ENCODE measurements around the gene LOXL1. TPM values are rescaled to one million over a fixed set of nuclear protein-coding genes. Genes with fewer than 3 reads are reported as not detected.
A peak's percentile ranks its signal among the peaks of the same experiment; 100 is the strongest.

Gene LOXL1
- total RNA-seq, 2 donors from 2014 or later: 20.5 to 22.5 TPM

DNA sequence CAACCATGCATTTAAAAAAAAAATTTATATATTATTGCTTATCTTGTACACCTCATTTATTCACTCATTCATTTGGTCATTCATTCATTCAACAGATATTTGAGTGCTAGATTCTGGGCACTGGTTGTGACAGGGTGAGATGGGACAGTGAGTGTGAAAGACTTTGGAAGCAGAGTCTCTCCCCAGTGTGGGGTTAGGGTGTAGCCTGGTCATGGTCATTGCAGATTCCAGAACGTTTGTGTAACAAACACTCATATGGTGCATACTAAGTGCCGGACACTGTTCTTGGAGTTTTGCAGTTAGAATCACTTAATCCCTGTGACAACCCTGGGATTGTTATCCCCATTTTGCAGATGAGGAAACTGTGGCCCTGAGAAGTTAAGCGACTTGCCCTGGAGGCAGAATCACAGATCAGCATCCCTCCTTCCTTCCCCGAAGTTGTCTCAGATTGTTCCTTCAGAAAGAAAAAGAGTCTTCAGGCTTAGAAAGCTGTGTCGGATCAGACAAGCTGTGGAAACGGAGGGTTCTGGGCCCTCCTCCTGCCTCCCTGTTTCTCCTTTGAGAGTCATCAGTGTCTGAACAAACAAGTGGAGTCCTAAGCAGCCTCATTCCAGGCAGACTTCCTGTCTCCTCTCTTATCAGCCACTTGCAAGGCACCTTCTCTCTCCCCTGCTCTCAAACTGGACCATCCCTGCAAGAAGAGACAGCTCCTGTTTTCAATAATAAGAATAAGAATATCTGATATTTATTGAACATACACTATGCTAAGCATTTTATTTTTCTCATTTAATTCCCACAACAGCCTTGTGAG, 6.3 kb downstream of the LOXL1 start:
- H3K4me1 ChIP-seq (replicated peaks): peaks cover 11% of the 10 kb centered on the region
- intact Hi-C loops (cut with DNase I): no loop called here
- DNase-seq (ENCODE audit: low spot score): no peak
- H3K27me3 ChIP-seq (replicated peaks; ENCODE audit: insufficient read depth): no peaks in the 10 kb centered on the region
- no peak overlapping the region for H3K4me3 ChIP-seq
- WGBS: 77% methylated on average over 6 of the region's 6 CpGs
- TF ChIP-seq CTCF (IDR thresholded peaks at IDR 0.05) (no peak), POLR2AphosphoS5 (IDR thresholded peaks at IDR 0.05) (no peak)
- no peak overlapping the region for H3K27ac ChIP-seq
- H3K9me3 ChIP-seq: no peaks in the 10 kb centered on the region
- no peaks in the 10 kb centered on the region for H3K36me3 ChIP-seq

GRCh38 chr15:73934281-73934680, 8.0 kb downstream of the LOXL1 start:
- Histone ChIP-seq H3K9me3 (no peaks in the 10 kb centered on the region), H3K27ac (no peak overlapping the region), H3K4me1 (replicated peaks) (peaks cover 8% of the 10 kb centered on the region), H3K4me3 (no peak overlapping the region), H3K27me3 (replicated peaks; ENCODE audit: insufficient read depth) (no peaks in the 10 kb centered on the region), H3K36me3 (no peaks in the 10 kb centered on the region)
- 35% methylated on average over 7 of the region's 7 CpGs for WGBS
- no peak for DNase-seq (ENCODE audit: low spot score)
- TF ChIP-seq CTCF (IDR thresholded peaks at IDR 0.05): no peak
- no peak for TF ChIP-seq POLR2A (IDR thresholded peaks at IDR 0.05)
- no peak for TF ChIP-seq POLR2AphosphoS5 (IDR thresholded peaks at IDR 0.05)
- intact Hi-C loops (cut with DNase I): no loop called here

DNA sequence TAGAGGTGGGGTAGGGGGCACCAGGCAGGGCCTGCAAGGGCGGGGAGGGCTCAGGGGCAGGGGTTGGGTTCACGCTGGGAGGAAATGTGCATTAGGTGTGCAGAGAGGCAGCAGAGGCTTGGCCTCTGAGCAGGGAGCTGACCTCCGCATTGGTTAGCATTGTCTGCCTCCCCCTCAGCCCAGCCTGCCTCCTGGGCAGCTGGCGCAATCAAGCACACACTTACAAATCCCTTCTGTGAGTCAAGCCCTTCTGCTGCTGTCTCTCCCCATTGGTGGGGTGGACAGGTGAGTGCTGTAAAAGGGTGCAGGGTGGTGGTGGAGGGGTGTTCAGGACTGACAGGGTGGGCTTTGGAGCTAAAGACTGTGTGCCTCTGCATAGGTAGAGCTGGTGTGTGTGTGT, 9.3 kb downstream of the LOXL1 start:
- WGBS: 95% methylated on average over 4 of the region's 4 CpGs
- no peak overlapping the region for H3K27ac ChIP-seq

GRCh38 chr15:73936181-73936580, 9.9 kb downstream of the LOXL1 start:
- peaks cover 8% of the 10 kb centered on the region for H3K4me1 ChIP-seq (replicated peaks)
- WGBS: 25% methylated on average over 4 of the region's 5 CpGs
- H3K4me3 ChIP-seq: no peak overlapping the region
- H3K9me3 ChIP-seq: no peaks in the 10 kb centered on the region
- TF ChIP-seq CTCF (IDR thresholded peaks at IDR 0.05) (peak in 1 of 4 experiments; percentile 5), POLR2AphosphoS5 (IDR thresholded peaks at IDR 0.05) (no peak), POLR2A (IDR thresholded peaks at IDR 0.05) (no peak)
- H3K36me3 ChIP-seq: no peaks in the 10 kb centered on the region
- DNase-seq (ENCODE audit: low spot score): no peak
- H3K27me3 ChIP-seq (replicated peaks; ENCODE audit: insufficient read depth): no peaks in the 10 kb centered on the region
- no peak overlapping the region for H3K27ac ChIP-seq
- intact Hi-C loops (cut with DNase I): no loop called here

More for the DNA sequence above, 9.3 kb downstream of the LOXL1 start:
- H3K4me3 ChIP-seq: no peak overlapping the region
- peaks cover 8% of the 10 kb centered on the region for H3K4me1 ChIP-seq (replicated peaks)
- intact Hi-C loops (cut with DNase I): no loop called here
- H3K9me3 ChIP-seq: no peaks in the 10 kb centered on the region
- DNase-seq (ENCODE audit: low spot score): no peak
- TF ChIP-seq POLR2AphosphoS5 (IDR thresholded peaks at IDR 0.05) (no peak), CTCF (IDR thresholded peaks at IDR 0.05) (no peak), POLR2A (IDR thresholded peaks at IDR 0.05) (no peak)
- H3K36me3 ChIP-seq: no peaks in the 10 kb centered on the region
- no peaks in the 10 kb centered on the region for H3K27me3 ChIP-seq (replicated peaks; ENCODE audit: insufficient read depth)

Data from prostate gland (tissue), 2 donors.